NCI-H1105 (cell line): ENCODE results near the gene FOXO6.

Source experiments
- DNase-seq: peaks from one replicate; lab custom pipeline; 2025; lab: John Stamatoyannopoulos, UW

The FOXO6 gene

DNA sequence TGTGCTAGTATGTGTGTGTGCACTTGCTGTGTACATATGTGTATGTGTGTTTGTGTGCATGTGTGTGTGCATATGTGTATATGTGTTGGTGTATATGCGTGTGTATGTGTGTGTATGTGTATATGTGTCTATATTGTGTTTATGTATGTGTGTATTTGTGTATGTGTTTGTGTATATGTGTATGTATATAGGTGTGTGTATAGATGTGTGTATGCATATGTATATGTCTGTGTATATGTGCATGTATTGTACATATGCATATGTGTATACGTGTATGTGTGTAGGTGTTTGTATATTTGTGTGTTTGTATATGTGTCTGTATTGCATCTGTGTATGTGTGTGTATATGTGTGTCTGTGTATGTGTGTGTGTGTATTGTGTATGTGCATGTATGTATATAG lies 64.1 kb downstream of the FOXO6 start:
- no peak for DNase-seq

DNA sequence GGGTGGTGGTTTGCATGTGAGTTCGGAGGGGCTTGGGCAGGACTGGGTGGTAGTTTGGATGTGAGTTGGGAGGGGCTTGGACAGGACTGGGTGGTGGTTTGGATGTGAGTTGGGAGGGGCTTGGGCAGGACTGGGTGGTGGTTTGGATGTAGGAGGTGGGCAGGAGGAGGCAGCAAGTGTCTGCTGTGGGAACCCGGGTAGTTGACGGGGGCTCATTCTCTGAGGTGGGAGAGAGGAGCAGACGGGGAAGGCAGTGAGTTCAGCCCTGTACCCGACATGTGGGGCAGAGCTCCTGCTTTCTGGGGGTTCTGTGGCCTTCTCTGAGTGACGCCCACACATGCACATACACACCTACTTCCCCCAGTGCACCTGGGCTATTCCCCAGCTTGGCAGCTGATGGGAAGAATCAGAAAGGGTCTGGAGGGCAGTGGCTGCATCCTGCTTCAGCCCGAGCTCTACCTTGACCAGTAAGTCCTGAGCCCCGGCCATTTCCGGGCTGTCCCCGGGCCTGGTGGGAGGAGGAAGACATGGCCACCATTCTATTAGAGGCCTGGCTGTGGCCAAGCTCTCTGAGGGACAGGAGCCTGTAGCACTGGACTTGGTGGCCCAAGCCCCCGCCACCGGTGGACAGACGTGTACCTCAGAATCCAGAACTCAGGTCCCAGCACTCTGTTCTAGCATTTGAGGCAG lies 65.1 kb downstream of the FOXO6 start:
- no peak for DNase-seq

DNA sequence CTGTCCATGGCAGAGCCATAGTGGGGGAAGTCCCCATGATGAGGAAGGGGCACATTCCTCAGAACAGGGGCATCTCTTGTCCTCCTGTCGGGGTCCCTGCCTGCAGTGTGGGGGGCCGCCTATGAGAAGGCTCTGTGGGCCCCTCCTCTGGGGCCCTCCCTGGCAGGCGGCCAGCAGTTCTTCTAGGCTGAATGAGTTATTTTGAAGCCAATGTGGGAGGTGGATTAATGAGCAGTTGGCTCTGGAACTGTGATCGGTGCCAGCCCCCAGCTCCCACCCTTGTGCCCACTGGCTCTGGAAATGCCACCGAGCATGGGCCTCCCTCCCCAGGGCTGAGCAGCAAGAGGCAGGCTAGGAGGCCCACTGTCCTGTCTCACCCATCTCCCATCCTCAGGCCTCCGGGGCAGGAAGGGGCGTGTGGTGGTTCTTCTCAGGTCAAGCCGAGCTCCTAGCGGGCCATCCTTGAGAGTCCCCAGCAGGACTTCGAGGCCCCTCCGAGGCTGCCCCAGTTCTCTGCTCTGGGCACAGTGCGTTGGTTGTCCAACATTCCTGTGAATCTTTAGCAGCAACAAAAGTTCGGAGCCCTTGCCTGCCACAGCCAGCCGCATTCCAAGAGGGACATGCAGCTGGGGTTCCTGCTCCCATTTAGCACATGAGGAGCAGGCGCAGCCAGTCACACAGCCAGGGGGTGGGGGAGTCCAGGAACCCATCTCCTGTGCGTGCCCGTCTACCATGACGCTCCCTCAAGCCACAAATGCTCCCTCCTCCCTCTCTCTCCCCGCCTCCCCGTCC lies 66.1 kb downstream of the FOXO6 start:
- no peak for DNase-seq

- DNase-seq = no peak
These were observed 66.9 kb downstream of the FOXO6 start for GRCh38 chr1:41427916-41428737.

DNA sequence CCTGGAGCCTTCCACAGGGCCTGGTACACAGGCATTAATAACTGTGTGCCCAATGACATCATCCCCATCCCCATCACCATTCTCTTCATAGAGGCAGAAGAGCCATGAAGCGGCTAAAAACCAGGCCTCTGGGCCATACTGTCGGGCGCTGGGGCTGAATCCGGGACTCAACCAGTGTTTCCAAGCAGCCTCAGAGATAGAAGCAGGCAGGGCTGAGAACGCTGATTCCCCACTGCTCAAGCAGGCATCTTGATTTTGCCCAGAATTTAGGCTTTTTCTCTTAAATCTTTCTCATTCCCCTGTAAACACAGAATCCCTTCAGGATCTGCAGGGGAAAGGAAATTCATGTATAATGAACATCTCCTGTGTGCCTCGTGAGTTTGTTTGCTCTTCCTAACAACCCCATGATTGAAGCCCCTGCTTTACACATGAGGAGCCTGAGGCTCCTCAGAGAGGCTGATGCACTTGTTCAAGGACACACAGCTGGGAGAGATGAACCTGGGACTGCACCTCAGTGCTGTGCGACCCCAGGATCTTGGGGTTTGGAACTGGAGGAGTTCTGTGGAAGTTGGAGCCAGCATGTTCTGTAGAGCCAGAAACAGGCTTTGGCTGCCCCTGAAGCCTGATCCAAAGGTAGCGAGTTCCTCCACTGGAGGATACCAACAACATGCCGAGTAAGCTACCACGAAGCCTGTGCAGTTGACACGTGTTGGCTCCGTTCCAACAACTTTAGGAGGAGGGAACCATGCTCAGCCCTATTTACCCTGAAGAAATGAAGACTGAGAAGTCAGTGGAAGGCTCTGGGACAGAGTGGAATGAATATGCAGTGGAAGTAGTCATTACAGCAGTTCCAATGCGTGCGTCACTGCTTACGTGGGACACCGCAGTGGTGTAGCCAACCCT lies 67.8 kb downstream of the FOXO6 start:
- DNase-seq = peak; percentile 9

GRCh38 chr1:41429641-41430035 lies 68.4 kb downstream of the FOXO6 start:
- no peak for DNase-seq

GRCh38 chr1:41430069-41430468 lies 68.8 kb downstream of the FOXO6 start:
- DNase-seq = no peak

DNA sequence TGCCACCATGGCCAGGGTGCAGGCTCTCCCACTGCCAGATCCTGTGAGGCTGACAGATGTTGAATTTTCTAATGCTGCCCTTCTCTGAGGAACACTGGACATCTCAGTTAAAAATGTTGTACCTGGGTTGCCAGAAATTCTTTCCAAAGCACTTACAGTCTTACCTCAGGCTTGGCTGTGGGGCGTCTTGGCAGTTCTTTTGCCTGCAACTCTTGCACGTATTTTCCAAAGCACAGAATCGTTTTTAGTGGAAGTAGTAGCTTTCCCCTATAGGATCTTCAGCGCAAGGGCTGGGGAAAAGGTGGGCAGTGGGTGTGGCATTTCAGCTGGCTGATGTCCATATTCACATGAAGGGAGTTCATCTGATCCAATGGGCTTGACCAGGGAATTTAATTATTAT lies 69.3 kb downstream of the FOXO6 start:
- DNase-seq = no peak

- DNase-seq = no peak
These were observed 70.5 kb downstream of the FOXO6 start for GRCh38 chr1:41431490-41432350.
